Measurements from ENCODE around the gene ADD3.
"Not testable (repeated sequence)": the region's sequence is repeated elsewhere in the genome, so short reads cannot be mapped to it uniquely, and the experiment has no call there.

The ADD3 gene

GRCh38 chr10:110123594-110123993, 115.8 kb downstream of the ADD3 start:
- no peak for TF ChIP-seq ZNF274 (IDR thresholded peaks at IDR 0.05; ENCODE audit: low read depth, low read length)
- H3K4me3 ChIP-seq (ENCODE audit: low read length), result no peak overlapping the region

- no peak for TF ChIP-seq ZNF274 (IDR thresholded peaks at IDR 0.05; ENCODE audit: low read depth, low read length)
- H3K4me3 ChIP-seq (ENCODE audit: low read length), result no peak overlapping the region
These were observed 121.7 kb downstream of the ADD3 start for GRCh38 chr10:110129490-110129889.

GRCh38 chr10:110134917-110135316, 127.1 kb downstream of the ADD3 start:
- no peak for TF ChIP-seq ZNF274 (IDR thresholded peaks at IDR 0.05; ENCODE audit: low read depth, low read length)
- no peak overlapping the region for H3K4me3 ChIP-seq (ENCODE audit: low read length)

GRCh38 chr10:110135836-110136235, 128.1 kb downstream of the ADD3 start:
- not testable (repeated sequence) for H3K4me3 ChIP-seq (ENCODE audit: low read length)

GRCh38 chr10:110137142-110137545, 129.4 kb downstream of the ADD3 start:
- TF ChIP-seq ZNF274 (IDR thresholded peaks at IDR 0.05; ENCODE audit: low read depth, low read length), result no peak
- no peak overlapping the region for H3K4me3 ChIP-seq (ENCODE audit: low read length)

- H3K4me3 ChIP-seq (ENCODE audit: low read length), result no peak overlapping the region
- no peak for TF ChIP-seq ZNF274 (IDR thresholded peaks at IDR 0.05; ENCODE audit: low read depth, low read length)
These were observed 130.5 kb downstream of the ADD3 start for GRCh38 chr10:110138197-110138812.

GRCh38 chr10:110141185-110141584, 133.4 kb downstream of the ADD3 start:
- no peak overlapping the region for H3K4me3 ChIP-seq (ENCODE audit: low read length)
- no peak for TF ChIP-seq ZNF274 (IDR thresholded peaks at IDR 0.05; ENCODE audit: low read depth, low read length)

GRCh38 chr10:110141871-110142635, 134.3 kb downstream of the ADD3 start:
- no peak overlapping the region for H3K4me3 ChIP-seq (ENCODE audit: low read length)
- TF ChIP-seq ZNF274 (IDR thresholded peaks at IDR 0.05; ENCODE audit: low read depth, low read length), result no peak

- TF ChIP-seq ZNF274 (IDR thresholded peaks at IDR 0.05; ENCODE audit: low read depth, low read length), result no peak
- no peak overlapping the region for H3K4me3 ChIP-seq (ENCODE audit: low read length)
These were observed 135.2 kb downstream of the ADD3 start for GRCh38 chr10:110142965-110143364.

- H3K4me3 ChIP-seq (ENCODE audit: low read length), result no peak overlapping the region
- no peak for TF ChIP-seq ZNF274 (IDR thresholded peaks at IDR 0.05; ENCODE audit: low read depth, low read length)
These were observed 136.7 kb downstream of the ADD3 start for GRCh38 chr10:110144507-110144906.

- no peak for TF ChIP-seq ZNF274 (IDR thresholded peaks at IDR 0.05; ENCODE audit: low read depth, low read length)
- no peak overlapping the region for H3K4me3 ChIP-seq (ENCODE audit: low read length)
These were observed 140.2 kb downstream of the ADD3 start for GRCh38 chr10:110147961-110148360.

- no peak for TF ChIP-seq ZNF274 (IDR thresholded peaks at IDR 0.05; ENCODE audit: low read depth, low read length)
- no peak overlapping the region for H3K4me3 ChIP-seq (ENCODE audit: low read length)
These were observed 141.5 kb downstream of the ADD3 start for GRCh38 chr10:110149259-110149658.

GRCh38 chr10:110150046-110150445, 142.3 kb downstream of the ADD3 start:
- H3K4me3 ChIP-seq (ENCODE audit: low read length), result no peak overlapping the region
- TF ChIP-seq ZNF274 (IDR thresholded peaks at IDR 0.05; ENCODE audit: low read depth, low read length), result no peak

- H3K4me3 ChIP-seq (ENCODE audit: low read length), result no peak overlapping the region
- no peak for TF ChIP-seq ZNF274 (IDR thresholded peaks at IDR 0.05; ENCODE audit: low read depth, low read length)
These were observed 143.2 kb downstream of the ADD3 start for GRCh38 chr10:110150981-110151380.

GRCh38 chr10:110151467-110151866, 143.7 kb downstream of the ADD3 start:
- TF ChIP-seq ZNF274 (IDR thresholded peaks at IDR 0.05; ENCODE audit: low read depth, low read length), result no peak
- no peak overlapping the region for H3K4me3 ChIP-seq (ENCODE audit: low read length)

Data from GM08714 (cell line).